HL-60 (cell line): ENCODE results near the gene KCNMA1.

Experiments used
- POLR2AphosphoS5 ChIP-seq: IDR thresholded peaks from 2 replicates; pipeline ENCODE4 v1.6.1; 2012; ENCODE audit warnings: low read depth
- REST ChIP-seq: IDR thresholded peaks from 2 replicates; pipeline ENCODE4 v1.6.1; 2012; ENCODE audit warnings: low read depth; ENCODE audit not compliant: insufficient replicate concordance
- SPI1 ChIP-seq: IDR thresholded peaks from 2 replicates; pipeline ENCODE4 v1.6.1; 2012; ENCODE audit warnings: low read depth, mild to moderate bottlenecking, borderline replicate concordance
- TF ChIP-seq, protein P1 (sequence below): IDR thresholded peaks from one replicate; pipeline ENCODE4 v1.5.1; 2011; ENCODE audit warnings: low read length, control low read depth, inconsistent platforms; ENCODE audit not compliant: insufficient read depth

- TF ChIP-seq, protein P1, sequence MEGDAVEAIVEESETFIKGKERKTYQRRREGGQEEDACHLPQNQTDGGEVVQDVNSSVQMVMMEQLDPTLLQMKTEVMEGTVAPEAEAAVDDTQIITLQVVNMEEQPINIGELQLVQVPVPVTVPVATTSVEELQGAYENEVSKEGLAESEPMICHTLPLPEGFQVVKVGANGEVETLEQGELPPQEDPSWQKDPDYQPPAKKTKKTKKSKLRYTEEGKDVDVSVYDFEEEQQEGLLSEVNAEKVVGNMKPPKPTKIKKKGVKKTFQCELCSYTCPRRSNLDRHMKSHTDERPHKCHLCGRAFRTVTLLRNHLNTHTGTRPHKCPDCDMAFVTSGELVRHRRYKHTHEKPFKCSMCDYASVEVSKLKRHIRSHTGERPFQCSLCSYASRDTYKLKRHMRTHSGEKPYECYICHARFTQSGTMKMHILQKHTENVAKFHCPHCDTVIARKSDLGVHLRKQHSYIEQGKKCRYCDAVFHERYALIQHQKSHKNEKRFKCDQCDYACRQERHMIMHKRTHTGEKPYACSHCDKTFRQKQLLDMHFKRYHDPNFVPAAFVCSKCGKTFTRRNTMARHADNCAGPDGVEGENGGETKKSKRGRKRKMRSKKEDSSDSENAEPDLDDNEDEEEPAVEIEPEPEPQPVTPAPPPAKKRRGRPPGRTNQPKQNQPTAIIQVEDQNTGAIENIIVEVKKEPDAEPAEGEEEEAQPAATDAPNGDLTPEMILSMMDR: no peak
- no peak for TF ChIP-seq POLR2AphosphoS5
- TF ChIP-seq SPI1: no peak
- no peak for TF ChIP-seq REST
Observed at GRCh38 chr10:77086081-77086480, 551.5 kb downstream of the KCNMA1 start.
